Measurements from ENCODE around the gene TSPAN9. TPM values are rescaled to one million over a fixed set of nuclear protein-coding genes. Genes with fewer than 3 reads are reported as not detected.

Gene TSPAN9
- total RNA-seq, 1 experiment from 2014 or later: 35.5 TPM

- CTCF ChIA-PET: interaction anchor here (0.6 kb wide), 1 partner anchor 15 kb away, joined by 4 read pairs; no protein-coding TSS in a partner anchor
- Histone ChIP-seq H3K9me3 (ENCODE audit: low read depth, low read length, poor library complexity, severe bottlenecking) (no peaks in the 10 kb centered on the region), H3K27ac (ENCODE audit: low read depth, low read length, poor library complexity, severe bottlenecking) (peak overlapping the region; percentile 40), H3K4me3 (ENCODE audit: low read depth, low read length, poor library complexity, severe bottlenecking) (no peak overlapping the region), H3K4me1 (ENCODE audit: insufficient read depth, low read length, poor library complexity, severe bottlenecking) (peaks cover 44% of the 10 kb centered on the region), H3K27me3 (replicated peaks; ENCODE audit: insufficient read depth, low read depth, low read length, poor library complexity) (no peaks in the 10 kb centered on the region), H3K36me3 (ENCODE audit: insufficient read depth, low read length, poor library complexity, severe bottlenecking) (no peaks in the 10 kb centered on the region)
- POLR2A ChIA-PET (ENCODE audit: low non-redundant PET): interaction anchor here (0.6 kb wide), 1 partner anchor 97 kb away, joined by 3 read pairs; no protein-coding TSS in a partner anchor
- BruUV-seq (replicated peaks): no TSS peak
- TF ChIP-seq EZH2 (IDR thresholded peaks at IDR 0.05; ENCODE audit: borderline replicate concordance, low read depth, low read length, poor library complexity, severe bottlenecking) (no peak), CTCF (conservative IDR thresholded peaks at IDR 0.05; ENCODE audit: low read depth, low read length) (0 out of 2 replicates have a peak, but pooled peaks have one; percentile 14)
- intact Hi-C loops (cut with micrococcal nuclease; ENCODE audit: unreplicated experiment): no loop called here
- peak; percentile 80 for DNase-seq (ENCODE audit: low spot score)
These were observed 141.3 kb downstream of the TSPAN9 start for GRCh38 chr12:3218228-3219171.

DNA sequence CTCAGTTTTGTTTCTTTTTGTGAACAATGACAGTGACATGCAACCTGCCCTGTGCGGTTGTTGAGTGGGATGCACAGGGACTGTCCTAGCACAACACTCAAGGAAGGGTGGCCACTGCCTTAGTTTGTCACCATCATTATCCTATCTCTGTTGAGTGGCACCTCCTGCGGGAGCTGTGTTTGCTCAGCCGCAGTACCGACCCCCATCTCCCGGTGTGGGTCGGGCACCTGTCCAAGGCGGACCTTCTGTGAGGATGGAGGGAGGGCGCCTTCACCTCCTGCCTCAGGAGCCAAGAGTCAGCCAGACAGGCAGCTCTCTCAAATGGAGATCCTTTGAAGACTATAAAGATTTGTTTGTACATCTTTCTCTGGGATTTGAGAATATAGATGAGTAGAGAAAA, 142.1 kb downstream of the TSPAN9 start:
- Histone ChIP-seq H3K9me3 (ENCODE audit: low read depth, low read length, poor library complexity, severe bottlenecking) (no peaks in the 10 kb centered on the region), H3K27ac (ENCODE audit: low read depth, low read length, poor library complexity, severe bottlenecking) (no peak overlapping the region), H3K4me3 (ENCODE audit: low read depth, low read length, poor library complexity, severe bottlenecking) (no peak overlapping the region), H3K4me1 (ENCODE audit: insufficient read depth, low read length, poor library complexity, severe bottlenecking) (peaks cover 41% of the 10 kb centered on the region), H3K36me3 (ENCODE audit: insufficient read depth, low read length, poor library complexity, severe bottlenecking) (no peaks in the 10 kb centered on the region), H3K27me3 (replicated peaks; ENCODE audit: insufficient read depth, low read depth, low read length, poor library complexity) (no peaks in the 10 kb centered on the region)
- ChIA-PET POLR2A (ENCODE audit: low non-redundant PET) (no interaction called here), CTCF (no interaction called here)
- no TSS peak for BruUV-seq (replicated peaks)
- intact Hi-C loops (cut with micrococcal nuclease; ENCODE audit: unreplicated experiment): no loop called here
- TF ChIP-seq CTCF (conservative IDR thresholded peaks at IDR 0.05; ENCODE audit: low read depth, low read length) (no peak), EZH2 (IDR thresholded peaks at IDR 0.05; ENCODE audit: borderline replicate concordance, low read depth, low read length, poor library complexity, severe bottlenecking) (no peak)
- no peak for DNase-seq (ENCODE audit: low spot score)

GRCh38 chr12:3220382-3221321, 143.5 kb downstream of the TSPAN9 start:
- TF ChIP-seq CTCF (conservative IDR thresholded peaks at IDR 0.05; ENCODE audit: low read depth, low read length) (no peak), EZH2 (IDR thresholded peaks at IDR 0.05; ENCODE audit: borderline replicate concordance, low read depth, low read length, poor library complexity, severe bottlenecking) (no peak)
- intact Hi-C loops (cut with micrococcal nuclease; ENCODE audit: unreplicated experiment): no loop called here
- no peaks in the 10 kb centered on the region for H3K27me3 ChIP-seq (replicated peaks; ENCODE audit: insufficient read depth, low read depth, low read length, poor library complexity)
- H3K4me1 ChIP-seq (ENCODE audit: insufficient read depth, low read length, poor library complexity, severe bottlenecking): peaks cover 41% of the 10 kb centered on the region
- ChIA-PET POLR2A (ENCODE audit: low non-redundant PET) (no interaction called here), CTCF (no interaction called here)
- no peak for DNase-seq (ENCODE audit: low spot score)
- no peaks in the 10 kb centered on the region for H3K9me3 ChIP-seq (ENCODE audit: low read depth, low read length, poor library complexity, severe bottlenecking)
- H3K36me3 ChIP-seq (ENCODE audit: insufficient read depth, low read length, poor library complexity, severe bottlenecking): no peaks in the 10 kb centered on the region
- no TSS peak for BruUV-seq (replicated peaks)
- H3K4me3 ChIP-seq (ENCODE audit: low read depth, low read length, poor library complexity, severe bottlenecking): no peak overlapping the region
- no peak overlapping the region for H3K27ac ChIP-seq (ENCODE audit: low read depth, low read length, poor library complexity, severe bottlenecking)
